GM10266 (cell line): Measurements from ENCODE around the gene HLF.
A peak's percentile ranks its signal among the peaks of the same experiment; 100 is the strongest.

Experiments
- DNase-seq: peaks from one replicate; pipeline ENCODE4 v3.0.0; 2012; ENCODE audit errors: extremely low spot score
- CTCF ChIP-seq: IDR thresholded peaks from 2 replicates; pipeline ENCODE4 v1.5.1; 2012; ENCODE audit warnings: mild to moderate bottlenecking, low read depth; ENCODE audit not compliant: control insufficient read depth, insufficient read depth; ENCODE audit errors: missing control alignments

The HLF gene

GRCh38 chr17:55351226-55351625 lies 86.5 kb downstream of the HLF start:
- TF ChIP-seq CTCF, result no peak
- DNase-seq, result no peak

DNA sequence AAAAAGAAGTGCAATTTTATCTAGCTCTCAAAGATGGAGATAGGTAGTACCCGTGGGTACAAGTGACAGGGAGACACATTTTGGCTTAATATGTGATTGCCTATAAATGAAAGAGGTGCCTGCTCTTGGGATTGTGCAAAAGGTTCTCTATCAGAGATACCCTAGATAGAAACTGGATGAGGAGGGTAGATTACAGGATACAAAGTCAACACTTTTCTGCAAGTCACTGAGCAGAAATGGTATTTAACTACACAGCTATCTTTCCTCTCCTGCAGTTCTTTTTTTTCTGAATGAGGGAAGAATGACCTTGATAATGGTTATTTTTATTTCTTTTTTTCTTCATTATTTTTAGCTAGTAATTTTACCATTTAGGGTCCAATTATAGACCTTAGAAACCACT lies 89.2 kb downstream of the HLF start:
- DNase-seq, result no peak
- no peak for TF ChIP-seq CTCF

DNA sequence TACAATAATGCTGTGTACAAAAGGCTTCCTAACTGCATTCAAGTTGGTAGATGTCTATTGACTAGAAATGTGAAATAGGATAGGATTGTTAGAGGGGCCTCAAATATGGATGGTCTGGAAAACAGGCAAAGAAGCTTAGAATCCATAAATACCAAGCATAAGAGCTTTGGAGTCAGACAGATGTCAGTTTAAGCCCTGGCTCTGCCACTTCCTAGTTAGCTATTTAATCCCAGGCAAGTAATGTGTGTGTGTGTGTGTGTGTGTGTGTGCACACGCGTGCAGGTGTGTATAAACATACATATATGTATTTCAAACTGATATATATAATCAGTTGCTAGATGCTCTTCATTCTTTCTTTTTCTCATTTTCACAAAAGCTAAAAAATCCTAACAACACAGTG lies 90.2 kb downstream of the HLF start:
- DNase-seq, result no peak
- no peak for TF ChIP-seq CTCF

GRCh38 chr17:55356434-55357328 lies 91.9 kb downstream of the HLF start:
- peak; percentile 67 for DNase-seq
- TF ChIP-seq CTCF, result peak; percentile 81

GRCh38 chr17:55360971-55361370 lies 96.2 kb downstream of the HLF start:
- no peak for TF ChIP-seq CTCF
- DNase-seq, result no peak

DNA sequence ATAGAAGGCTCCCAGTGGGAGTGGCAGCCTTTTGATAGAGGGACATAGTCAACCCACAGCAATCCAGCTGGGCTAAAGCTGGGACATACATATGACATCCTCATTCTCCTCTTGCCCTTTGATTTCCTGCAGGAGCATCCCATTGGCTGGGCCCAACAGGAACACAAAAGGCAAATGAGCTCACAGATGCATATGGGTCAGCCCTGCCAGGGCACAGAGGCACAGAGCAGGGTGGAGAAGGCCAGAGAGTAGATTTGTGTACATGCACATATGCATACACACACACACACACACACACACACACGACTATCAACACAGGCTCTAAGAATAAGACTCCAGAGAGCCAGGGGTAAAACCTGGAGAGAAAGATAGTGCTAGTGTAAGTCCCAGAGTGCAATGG lies 98.3 kb downstream of the HLF start:
- no peak for TF ChIP-seq CTCF
- DNase-seq, result no peak

- no peak for DNase-seq
- TF ChIP-seq CTCF, result no peak
Observed at GRCh38 chr17:55366020-55366481, 101.3 kb downstream of the HLF start.
